Measurements from ENCODE around the gene ZC3H12A.

Gene ZC3H12A

GRCh38 chr1:37479255-37480124, 5.1 kb downstream of the ZC3H12A start:
- peak; percentile 75 to 92 (median 79) for DNase-seq

- no peak for DNase-seq
Measured at GRCh38 chr1:37480125-37480466, 5.7 kb downstream of the ZC3H12A start.

- DNase-seq = no peak
Measured at GRCh38 chr1:37480581-37481288, 6.4 kb downstream of the ZC3H12A start.

GRCh38 chr1:37481289-37482003, 7.1 kb downstream of the ZC3H12A start:
- peak in 1 of 5 donors; percentile 5 for DNase-seq

- no peak for DNase-seq
Measured at GRCh38 chr1:37482004-37482785, 7.8 kb downstream of the ZC3H12A start.

GRCh38 chr1:37482796-37483744, 8.7 kb downstream of the ZC3H12A start:
- no peak for DNase-seq

GRCh38 chr1:37483785-37484184, 9.4 kb downstream of the ZC3H12A start:
- no peak for DNase-seq

- no peak for DNase-seq
Measured at GRCh38 chr1:37484325-37485051, 10.1 kb downstream of the ZC3H12A start.

- DNase-seq = no peak
Measured at GRCh38 chr1:37485902-37486679, 11.7 kb downstream of the ZC3H12A start.

GRCh38 chr1:37486680-37487618, 12.6 kb downstream of the ZC3H12A start:
- DNase-seq = peak; percentile 50 to 75 (median 65)

- no peak for DNase-seq
Measured at GRCh38 chr1:37487619-37487984, 13.2 kb downstream of the ZC3H12A start.

GRCh38 chr1:37493336-37494098, 19.1 kb downstream of the ZC3H12A start:
- DNase-seq = peak in 1 of 5 donors; percentile 33

- DNase-seq = no peak
Measured at GRCh38 chr1:37495875-37496274, 21.5 kb downstream of the ZC3H12A start.

GRCh38 chr1:37497832-37498231, 23.5 kb downstream of the ZC3H12A start:
- DNase-seq = no peak

- no peak for DNase-seq
Measured at GRCh38 chr1:37498872-37499617, 24.7 kb downstream of the ZC3H12A start.

GRCh38 chr1:37501661-37502060, 27.3 kb downstream of the ZC3H12A start:
- DNase-seq = no peak

GRCh38 chr1:37502104-37502503, 27.7 kb downstream of the ZC3H12A start:
- DNase-seq = no peak
